ENCODE results near the gene NEFH. TPM values are rescaled to one million over a fixed set of nuclear protein-coding genes. Genes with fewer than 3 reads are reported as not detected.

Gene NEFH
- total RNA-seq, 4 donors from 2014 or later = 0.23 to 3.0 (median 0.53) TPM

GRCh38 chr22:29491012-29491411 lies 11.0 kb downstream of the NEFH start:
- no peak for DNase-seq (ENCODE audit: low spot score in 2 of 2)
- TF ChIP-seq, protein P1, sequence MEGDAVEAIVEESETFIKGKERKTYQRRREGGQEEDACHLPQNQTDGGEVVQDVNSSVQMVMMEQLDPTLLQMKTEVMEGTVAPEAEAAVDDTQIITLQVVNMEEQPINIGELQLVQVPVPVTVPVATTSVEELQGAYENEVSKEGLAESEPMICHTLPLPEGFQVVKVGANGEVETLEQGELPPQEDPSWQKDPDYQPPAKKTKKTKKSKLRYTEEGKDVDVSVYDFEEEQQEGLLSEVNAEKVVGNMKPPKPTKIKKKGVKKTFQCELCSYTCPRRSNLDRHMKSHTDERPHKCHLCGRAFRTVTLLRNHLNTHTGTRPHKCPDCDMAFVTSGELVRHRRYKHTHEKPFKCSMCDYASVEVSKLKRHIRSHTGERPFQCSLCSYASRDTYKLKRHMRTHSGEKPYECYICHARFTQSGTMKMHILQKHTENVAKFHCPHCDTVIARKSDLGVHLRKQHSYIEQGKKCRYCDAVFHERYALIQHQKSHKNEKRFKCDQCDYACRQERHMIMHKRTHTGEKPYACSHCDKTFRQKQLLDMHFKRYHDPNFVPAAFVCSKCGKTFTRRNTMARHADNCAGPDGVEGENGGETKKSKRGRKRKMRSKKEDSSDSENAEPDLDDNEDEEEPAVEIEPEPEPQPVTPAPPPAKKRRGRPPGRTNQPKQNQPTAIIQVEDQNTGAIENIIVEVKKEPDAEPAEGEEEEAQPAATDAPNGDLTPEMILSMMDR (IDR thresholded peaks at IDR 0.05) = no peak
- TF ChIP-seq POLR2A (IDR thresholded peaks at IDR 0.05) = no peak
- intact Hi-C loops (cut with DNase I; ENCODE audit: low total_unique reads) = no loop called here
- 87 to 93% methylated on average over 6 of the region's 6 CpGs for WGBS, 2 donors
- no peak overlapping the region for H3K4me3 ChIP-seq (ENCODE audit: low read depth, poor library complexity, severe bottlenecking)

GRCh38 chr22:29493636-29494035 lies 13.6 kb downstream of the NEFH start:
- intact Hi-C loops (cut with DNase I; ENCODE audit: low total_unique reads) = no loop called here
- H3K4me3 ChIP-seq (ENCODE audit: low read depth, poor library complexity, severe bottlenecking) = no peak overlapping the region
- WGBS, 2 donors = 85 to 94% methylated on average over 1 of the region's 1 CpG
- TF ChIP-seq POLR2A (IDR thresholded peaks at IDR 0.05) = no peak
- TF ChIP-seq, protein P1 (IDR thresholded peaks at IDR 0.05) = no peak
- no peak for DNase-seq (ENCODE audit: low spot score in 2 of 2)

- no peak for DNase-seq (ENCODE audit: low spot score in 2 of 2)
- TF ChIP-seq POLR2A (IDR thresholded peaks at IDR 0.05) = no peak
- TF ChIP-seq, protein P1 (IDR thresholded peaks at IDR 0.05) = no peak
- H3K4me3 ChIP-seq (ENCODE audit: low read depth, poor library complexity, severe bottlenecking) = no peak overlapping the region
- intact Hi-C loops (cut with DNase I; ENCODE audit: low total_unique reads) = no loop called here
- WGBS, 2 donors = 94 to 97% methylated on average over 8 of the region's 8 CpGs
Observed at GRCh38 chr22:29499852-29500251, 19.8 kb downstream of the NEFH start.

- peak in 1 of 2 donors; percentile 24 for DNase-seq (ENCODE audit: low spot score in 2 of 2)
- H3K4me3 ChIP-seq (ENCODE audit: low read depth, poor library complexity, severe bottlenecking) = no peak overlapping the region
- intact Hi-C loops (cut with DNase I; ENCODE audit: low total_unique reads) = no loop called here
- WGBS, 2 donors = 64 to 67% methylated on average over 7 of the region's 7 CpGs
- no peak for TF ChIP-seq POLR2A (IDR thresholded peaks at IDR 0.05)
- TF ChIP-seq, protein P1 (IDR thresholded peaks at IDR 0.05) = no peak
Observed at GRCh38 chr22:29503811-29504372, 23.9 kb downstream of the NEFH start.

GRCh38 chr22:29509298-29509697 lies 29.3 kb downstream of the NEFH start:
- intact Hi-C loops (cut with DNase I; ENCODE audit: low total_unique reads) = no loop called here
- DNase-seq (ENCODE audit: low spot score in 2 of 2) = no peak
- no peak overlapping the region for H3K4me3 ChIP-seq (ENCODE audit: low read depth, poor library complexity, severe bottlenecking)
- TF ChIP-seq, protein P1 (IDR thresholded peaks at IDR 0.05) = no peak
- no peak for TF ChIP-seq POLR2A (IDR thresholded peaks at IDR 0.05)

GRCh38 chr22:29509815-29510214 lies 29.8 kb downstream of the NEFH start:
- 75 to 95% methylated on average over 1 of the region's 1 CpG for WGBS, 2 donors
- no peak for DNase-seq (ENCODE audit: low spot score in 2 of 2)
- H3K4me3 ChIP-seq (ENCODE audit: low read depth, poor library complexity, severe bottlenecking) = no peak overlapping the region
- TF ChIP-seq, protein P1 (IDR thresholded peaks at IDR 0.05) = no peak
- no peak for TF ChIP-seq POLR2A (IDR thresholded peaks at IDR 0.05)
- intact Hi-C loops (cut with DNase I; ENCODE audit: low total_unique reads) = no loop called here

Measured in lower leg skin (tissue), 4 donors.